ENCODE data around the gene PRAC1. TPM values are rescaled to one million over a fixed set of nuclear protein-coding genes. Genes with fewer than 3 reads are reported as not detected.

The PRAC1 gene
- total RNA-seq, 1 experiment from 2014 or later, result not detected

GRCh38 chr17:48725004-48725287 lies 2.6 kb upstream of the PRAC1 start:
- intact Hi-C loops (cut with micrococcal nuclease; ENCODE audit: unreplicated experiment), result loop anchor here (2.0 kb wide), 1 partner anchor 54 kb away; no protein-coding TSS in a partner anchor
- ChIA-PET POLR2A (interaction anchor here (0.6 kb wide), 1 partner anchor 676 kb away, joined by 3 read pairs; no protein-coding TSS in a partner anchor), CTCF (interaction anchor here (0.5 to 7.4 kb wide), 20 partner anchors 13 to 168 kb away, joined by 3 to 163 read pairs (median 6); partner anchors contain the start of genes ATP5MC1 and TTLL6)
- H3K4me1 ChIP-seq, result peaks cover 27% of the 10 kb centered on the region
- no peak overlapping the region for H3K4me3 ChIP-seq (ENCODE audit: low read depth, low read length)
- Mint-ChIP-seq H3K9me3 (ENCODE audit: unreplicated experiment) (no peaks in the 10 kb centered on the region), H3K36me3 (ENCODE audit: insufficient read depth, unreplicated experiment) (peaks cover 4% of the 10 kb centered on the region), H3K27me3 (ENCODE audit: insufficient read depth, unreplicated experiment) (no peaks in the 10 kb centered on the region), H3K27ac (ENCODE audit: unreplicated experiment) (no peak overlapping the region), H3K4me1 (ENCODE audit: low read depth, unreplicated experiment) (peaks cover 6% of the 10 kb centered on the region), H3K4me3 (ENCODE audit: unreplicated experiment) (no peak overlapping the region)
- no peak for TF ChIP-seq CTCF (IDR thresholded peaks at IDR 0.05; ENCODE audit: insufficient read depth in 1 of 2, low read depth in 1 of 2, low read length in 1 of 2, severe bottlenecking in 1 of 2, unreplicated experiment in 1 of 2)
- DNase-seq, result peak in 1 of 2 experiments; percentile 35
- no peaks in the 10 kb centered on the region for H3K36me3 ChIP-seq (ENCODE audit: control insufficient read depth, insufficient read depth, low read length)
- BruUV-seq (replicated peaks), result no TSS peak
- H3K9me3 ChIP-seq, result no peaks in the 10 kb centered on the region
- no peaks in the 10 kb centered on the region for H3K27me3 ChIP-seq (replicated peaks; ENCODE audit: control insufficient read depth, insufficient read depth, low read length)

- ChIA-PET POLR2A (interaction anchor here (0.6 to 1.0 kb wide), 2 partner anchors 168 to 676 kb away, joined by 3 read pairs; partner anchors contain the start of gene ATP5MC1), CTCF (interaction anchor here (0.5 to 7.4 kb wide), 45 partner anchors 9 to 582 kb away, joined by 3 to 163 read pairs (median 4); partner anchors contain the start of genes ATP5MC1, HOXB9 and TTLL6)
- H3K27me3 ChIP-seq (replicated peaks; ENCODE audit: control insufficient read depth, insufficient read depth, low read length), result no peaks in the 10 kb centered on the region
- H3K9me3 ChIP-seq, result no peaks in the 10 kb centered on the region
- intact Hi-C loops (cut with micrococcal nuclease; ENCODE audit: unreplicated experiment), result loop anchor here (1.0 to 2.0 kb wide), 3 partner anchors 54 to 154 kb away; no protein-coding TSS in a partner anchor
- peak; percentile 91 to 94 for DNase-seq
- TF ChIP-seq CTCF (IDR thresholded peaks at IDR 0.05; ENCODE audit: insufficient read depth in 1 of 2, low read depth in 1 of 2, low read length in 1 of 2, severe bottlenecking in 1 of 2, unreplicated experiment in 1 of 2), result peak; percentile 97 to 98
- Mint-ChIP-seq H3K27me3 (ENCODE audit: insufficient read depth, unreplicated experiment) (no peaks in the 10 kb centered on the region), H3K4me3 (ENCODE audit: unreplicated experiment) (no peak overlapping the region), H3K36me3 (ENCODE audit: insufficient read depth, unreplicated experiment) (peaks cover 4% of the 10 kb centered on the region), H3K4me1 (ENCODE audit: low read depth, unreplicated experiment) (peaks cover 2% of the 10 kb centered on the region), H3K9me3 (ENCODE audit: unreplicated experiment) (no peaks in the 10 kb centered on the region), H3K27ac (ENCODE audit: unreplicated experiment) (no peak overlapping the region)
- no peak overlapping the region for H3K4me3 ChIP-seq (ENCODE audit: low read depth, low read length)
- BruUV-seq (replicated peaks), result no TSS peak
- H3K36me3 ChIP-seq (ENCODE audit: control insufficient read depth, insufficient read depth, low read length), result no peaks in the 10 kb centered on the region
- peaks cover 26% of the 10 kb centered on the region for H3K4me1 ChIP-seq
Measured at GRCh38 chr17:48724251-48725003, 2.1 kb upstream of the PRAC1 start.

- BruUV-seq (replicated peaks), result no TSS peak
- no peak for TF ChIP-seq CTCF (IDR thresholded peaks at IDR 0.05; ENCODE audit: insufficient read depth in 1 of 2, low read depth in 1 of 2, low read length in 1 of 2, severe bottlenecking in 1 of 2, unreplicated experiment in 1 of 2)
- no peak overlapping the region for H3K4me3 Mint-ChIP-seq (ENCODE audit: unreplicated experiment)
- ChIA-PET POLR2A (interaction anchor here (1.0 kb wide), 1 partner anchor 169 kb away, joined by 3 read pairs; the partner anchor contains the start of gene ATP5MC1), CTCF (interaction anchor here (0.5 to 7.4 kb wide), 43 partner anchors 8 to 581 kb away, joined by 3 to 163 read pairs (median 4); partner anchors contain the start of genes ATP5MC1, HOXB9 and TTLL6)
- H3K4me1 Mint-ChIP-seq (ENCODE audit: low read depth, unreplicated experiment), result no peaks in the 10 kb centered on the region
- H3K27me3 ChIP-seq (replicated peaks; ENCODE audit: control insufficient read depth, insufficient read depth, low read length), result no peaks in the 10 kb centered on the region; the same call in 1 of the 2 replicates
- no peaks in the 10 kb centered on the region for H3K36me3 ChIP-seq (ENCODE audit: control insufficient read depth, insufficient read depth, low read length)
- peaks cover 24% of the 10 kb centered on the region for H3K4me1 ChIP-seq
- no peak overlapping the region for H3K27ac Mint-ChIP-seq (ENCODE audit: unreplicated experiment)
- no peaks in the 10 kb centered on the region for H3K9me3 Mint-ChIP-seq (ENCODE audit: unreplicated experiment)
- H3K36me3 Mint-ChIP-seq (ENCODE audit: insufficient read depth, unreplicated experiment), result no peaks in the 10 kb centered on the region
- intact Hi-C loops (cut with micrococcal nuclease; ENCODE audit: unreplicated experiment), result loop anchor here (1.0 to 2.0 kb wide), 3 partner anchors 53 to 155 kb away; no protein-coding TSS in a partner anchor
- no peak overlapping the region for H3K4me3 ChIP-seq (ENCODE audit: low read depth, low read length)
- DNase-seq, result peak in 1 of 2 experiments; percentile 31
- H3K27me3 Mint-ChIP-seq (ENCODE audit: insufficient read depth, unreplicated experiment), result no peaks in the 10 kb centered on the region
- no peaks in the 10 kb centered on the region for H3K9me3 ChIP-seq
Measured at GRCh38 chr17:48723423-48724250, 1.3 kb upstream of the PRAC1 start.

Data from Caco-2 (cell line).